Epithelial cell of prostate (primary cell): Measurements from ENCODE around the gene ANO7.

Source experiments
- DNase-seq: peaks from one replicate; pipeline ENCODE4 v3.0.0-alpha.2; 2011; ENCODE audit warnings: low read depth, low spot score
- H3K27ac ChIP-seq: fragments of 450-650 bp; 2 replicates; pipeline ENCODE4 v1.5.1; 2017; ENCODE audit warnings: mild to moderate bottlenecking

ANO7 gene

DNA sequence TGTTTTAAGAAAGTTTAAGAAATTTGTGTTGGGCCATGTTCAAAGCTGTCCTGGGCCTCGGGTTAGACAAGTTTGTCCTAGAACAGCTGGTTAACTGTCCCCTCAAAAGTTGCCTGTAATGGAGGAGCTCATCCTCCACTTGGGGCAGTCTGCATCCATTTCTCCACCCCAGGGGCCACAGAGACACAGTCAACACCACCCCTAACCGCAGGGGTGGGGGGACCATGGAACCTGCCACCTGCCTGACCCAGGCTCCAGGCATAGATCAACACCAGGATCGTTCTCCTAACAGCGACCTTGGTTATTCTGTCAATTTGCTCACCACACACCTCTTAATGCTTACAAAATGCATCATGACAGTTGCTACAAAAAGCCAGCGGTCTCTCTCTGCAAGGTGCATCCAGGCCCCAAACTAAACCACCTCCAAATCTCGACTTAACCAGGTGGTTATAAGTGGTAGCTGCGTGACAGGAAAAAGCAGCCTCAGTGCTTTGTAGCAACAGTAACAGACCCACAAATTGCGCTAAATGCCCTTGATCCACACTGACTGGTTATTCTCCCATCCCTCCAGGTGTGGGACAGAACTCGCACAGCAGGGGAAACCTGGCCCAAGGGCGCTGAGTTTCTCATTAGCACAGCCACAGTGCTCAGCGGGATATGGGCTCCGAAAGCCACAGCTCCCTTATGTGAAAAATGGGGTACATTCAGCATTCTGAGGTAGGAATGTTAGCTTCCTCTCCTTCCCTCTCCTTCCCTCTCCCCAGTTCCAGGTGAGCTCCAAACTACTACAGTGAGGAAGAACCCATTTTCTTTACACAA is 79.0 kb downstream of the ANO7 start:
- no peak overlapping the region for H3K27ac ChIP-seq
- DNase-seq, result no peak

DNA sequence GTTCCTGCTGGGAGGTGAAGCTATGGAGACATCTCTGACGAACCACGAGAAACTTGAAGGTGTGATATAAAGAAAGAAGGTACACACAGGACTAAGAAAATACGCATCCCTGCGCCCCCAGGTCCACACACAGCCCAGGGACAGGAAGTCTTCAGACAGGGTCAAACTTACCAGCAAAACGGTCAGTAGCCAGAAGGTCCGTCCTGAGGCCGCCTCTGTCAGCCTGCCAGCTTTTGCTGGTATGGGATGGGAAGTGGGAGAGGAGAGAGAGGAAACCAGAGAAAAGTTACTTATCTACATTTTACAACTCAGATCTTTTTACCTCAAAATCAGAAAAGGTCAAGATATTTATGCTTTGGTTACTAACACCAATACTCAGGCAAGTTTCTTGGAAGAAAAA is 79.8 kb downstream of the ANO7 start:
- H3K27ac ChIP-seq, result no peak overlapping the region
- DNase-seq, result no peak

DNA sequence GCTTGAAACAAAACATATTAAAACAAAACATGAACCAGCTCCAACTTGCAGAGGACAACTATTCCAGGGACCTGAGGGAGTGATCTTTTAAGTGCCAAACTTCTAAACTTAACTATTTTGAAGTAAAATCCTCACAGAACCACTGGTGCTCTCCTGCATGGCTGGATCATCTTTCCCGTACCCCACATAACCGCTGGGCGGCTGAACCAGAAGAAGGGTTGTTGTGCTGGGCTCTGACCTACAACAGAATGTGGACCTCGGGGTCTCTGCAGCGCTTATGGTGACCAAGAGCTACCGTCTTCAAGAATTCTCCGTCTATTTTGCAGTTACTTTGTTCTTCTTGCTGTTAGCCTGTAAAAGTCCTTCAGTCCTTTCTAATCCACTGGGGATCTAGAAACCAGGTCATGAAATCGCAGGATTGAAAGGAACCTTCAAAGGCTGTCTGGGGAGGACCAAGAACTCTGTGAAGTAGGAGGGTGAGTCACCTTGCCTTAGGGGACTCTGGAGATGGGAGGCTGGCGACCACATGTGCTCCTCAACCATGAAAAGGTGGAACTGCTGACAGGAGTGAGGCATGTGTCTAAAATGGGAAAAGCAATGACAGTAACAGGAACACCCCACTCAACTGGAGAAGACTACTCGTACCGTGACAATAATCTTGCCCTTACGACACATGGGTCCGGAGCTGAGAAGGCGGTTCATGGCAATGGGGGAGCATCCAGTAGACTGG is 80.4 kb downstream of the ANO7 start:
- no peak overlapping the region for H3K27ac ChIP-seq
- DNase-seq, result peak; percentile 16

DNA sequence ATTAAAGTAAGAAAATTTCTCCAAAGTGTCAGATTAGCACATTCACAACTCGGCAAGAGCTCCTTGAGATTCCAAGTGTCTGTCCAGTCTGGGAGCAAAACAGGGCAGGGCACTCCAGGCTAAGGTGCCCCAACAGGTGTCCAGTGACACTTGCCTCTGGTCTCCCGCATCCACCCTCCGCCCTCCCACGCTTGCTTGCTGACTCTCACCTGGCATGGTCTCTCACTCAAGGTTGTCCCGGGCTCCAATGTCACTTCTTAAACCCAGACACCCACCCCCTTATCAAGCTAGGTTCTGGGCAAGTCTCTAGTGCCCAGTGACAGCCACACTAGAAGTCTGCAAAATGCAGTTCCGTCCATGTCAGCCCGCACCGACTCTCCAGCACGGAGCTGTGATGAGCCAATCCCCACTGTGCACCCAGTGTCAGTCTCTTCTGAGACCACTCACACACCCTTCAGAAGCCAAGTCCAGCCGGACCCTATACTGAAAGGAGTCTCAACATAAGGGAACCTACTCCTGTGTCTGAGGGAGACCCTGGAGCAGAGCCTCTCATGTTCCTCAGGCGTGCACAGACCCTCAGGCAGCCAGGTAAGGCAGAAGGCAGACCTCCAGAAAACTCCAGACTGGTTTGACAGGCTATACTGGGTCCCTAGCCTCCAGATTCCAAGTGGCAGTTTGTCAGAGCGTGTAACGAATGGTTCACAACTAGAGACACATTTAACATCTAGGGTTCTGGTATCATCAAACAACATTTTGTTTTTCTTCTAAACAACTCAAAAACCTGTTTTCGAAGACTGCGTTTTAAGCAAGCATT is 81.4 kb downstream of the ANO7 start:
- DNase-seq, result no peak
- no peak overlapping the region for H3K27ac ChIP-seq

DNA sequence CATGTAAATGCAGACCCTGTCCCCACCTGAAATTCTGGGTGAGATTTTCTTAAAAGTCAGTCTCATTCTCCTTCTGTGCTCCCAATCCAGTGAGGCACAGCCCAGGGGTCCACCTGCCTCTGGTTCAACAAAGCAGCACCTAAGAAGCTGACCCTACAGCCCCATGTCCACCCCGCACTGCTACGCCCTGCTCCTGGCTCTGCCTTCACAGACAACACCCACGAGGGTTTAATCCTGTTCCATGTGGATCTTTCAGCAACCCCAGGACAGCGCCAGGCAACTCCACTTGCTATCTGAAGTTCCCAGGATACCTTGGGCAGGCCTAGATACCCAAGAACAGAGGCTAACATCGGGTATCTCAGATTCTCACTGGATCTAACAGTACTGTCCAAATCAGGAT is 82.1 kb downstream of the ANO7 start:
- no peak overlapping the region for H3K27ac ChIP-seq
- DNase-seq, result no peak

DNA sequence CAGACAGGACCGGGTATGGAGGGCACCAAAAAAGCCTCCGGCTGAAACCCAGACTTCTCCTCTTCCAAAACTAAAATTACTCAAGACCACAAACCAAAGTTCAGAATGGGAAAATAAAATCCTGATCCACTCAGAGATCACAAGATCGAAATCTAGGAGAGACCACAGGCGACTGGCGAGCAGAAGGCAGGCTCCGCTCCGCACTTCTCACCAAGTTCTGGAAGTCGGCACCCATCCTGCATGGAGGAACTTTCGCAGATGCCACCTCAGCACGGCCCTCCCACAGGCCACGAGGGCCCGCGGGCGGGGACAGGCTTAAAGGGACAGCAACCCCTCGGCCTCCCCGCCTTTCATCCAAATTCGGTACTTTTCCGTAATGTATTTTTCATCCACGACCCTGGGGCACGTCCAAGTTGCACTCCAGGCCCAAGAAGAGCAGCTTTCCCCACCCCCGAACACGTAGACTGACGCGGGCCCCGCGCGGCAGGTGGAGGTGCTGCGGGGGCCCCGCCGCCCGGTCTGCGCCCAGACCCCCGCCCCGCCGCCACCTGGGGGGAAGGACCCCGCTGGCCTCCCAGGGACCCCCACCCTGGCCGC is 83.3 kb downstream of the ANO7 start:
- peak; percentile 8 for DNase-seq
- peak overlapping the region; percentile 66 for H3K27ac ChIP-seq

DNA sequence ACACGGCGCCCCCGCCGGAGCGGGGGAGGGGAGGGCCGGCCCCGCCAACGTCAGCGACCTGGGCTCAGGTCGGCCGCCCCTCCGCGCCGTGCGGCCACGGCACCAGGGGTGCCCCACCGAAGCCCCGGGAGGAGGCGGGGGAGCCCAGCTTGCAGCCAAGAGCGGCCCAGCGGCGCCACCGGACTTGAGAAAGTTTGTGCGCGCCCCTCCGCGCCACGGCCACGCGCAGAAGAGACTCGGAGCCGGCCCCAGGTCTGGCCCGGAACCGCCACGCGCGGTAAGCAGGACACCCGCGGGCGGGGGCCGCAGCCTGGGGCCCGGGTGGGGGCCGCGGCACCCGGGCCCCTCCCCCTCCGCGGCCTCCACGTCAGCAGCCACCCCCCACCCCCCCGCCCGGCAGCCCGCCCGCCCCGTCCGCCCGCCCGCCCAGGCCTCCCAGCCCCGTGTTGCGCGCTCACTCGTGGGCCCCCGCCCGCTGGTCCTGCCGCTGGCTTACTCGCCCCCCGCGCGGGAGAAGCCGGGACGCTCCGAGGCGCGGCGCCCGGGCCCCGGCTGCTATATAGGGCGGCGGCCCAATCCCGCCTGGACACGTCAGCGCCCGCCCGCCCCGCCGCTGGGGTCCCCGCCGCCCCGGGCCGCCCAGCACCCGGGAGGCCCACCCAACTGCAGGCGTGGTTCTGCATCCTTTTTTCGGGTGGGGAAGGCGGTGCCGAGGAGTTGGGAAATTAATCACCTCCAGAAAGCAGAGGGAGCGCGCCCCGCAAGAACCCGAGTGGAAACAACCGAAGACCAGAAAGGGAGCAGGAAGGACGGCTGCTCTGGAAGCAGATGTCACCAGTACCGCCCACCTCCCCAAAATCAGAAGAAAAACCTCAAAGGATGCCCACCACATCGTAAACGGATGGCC is 84.1 kb downstream of the ANO7 start:
- no peak for DNase-seq
- H3K27ac ChIP-seq, result peak overlapping the region; percentile 66

DNA sequence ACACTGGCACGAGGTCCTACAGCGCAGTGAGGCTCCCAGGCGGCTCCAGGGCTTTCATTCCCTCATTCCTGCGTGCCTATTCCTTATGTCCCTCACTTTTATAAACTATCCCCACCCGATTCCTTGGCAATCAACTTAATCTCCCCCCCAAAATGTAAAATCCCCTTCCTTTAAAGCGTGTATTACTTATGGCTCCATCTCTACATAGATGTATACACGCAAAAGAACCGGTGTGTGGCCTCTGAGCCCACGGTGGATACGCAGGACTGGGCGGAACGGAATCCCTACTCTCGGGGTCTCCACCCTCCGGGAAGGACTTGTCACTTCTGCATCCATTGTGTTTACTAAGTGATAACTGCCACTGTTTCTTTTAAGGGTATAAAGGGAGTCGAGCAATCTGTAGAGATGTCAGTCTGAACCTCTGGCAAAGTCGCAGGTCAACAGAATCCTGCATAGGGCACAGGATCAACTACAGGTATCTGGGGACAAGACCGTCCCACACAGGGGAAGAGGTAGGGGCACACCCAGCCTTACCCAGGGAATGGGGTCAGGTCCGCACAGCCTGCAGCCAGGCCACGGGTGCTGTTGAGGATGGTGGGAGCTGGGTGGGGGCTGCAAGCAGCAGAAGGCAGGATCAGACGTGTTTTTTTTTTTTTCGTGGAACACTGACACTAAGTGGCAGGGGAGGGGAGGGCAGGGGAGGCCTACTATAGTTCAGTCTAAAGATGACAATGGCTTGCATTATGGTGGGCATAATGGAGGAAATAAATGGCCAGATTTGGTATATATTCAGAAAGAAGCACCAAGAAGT is 84.9 kb downstream of the ANO7 start:
- H3K27ac ChIP-seq, result peak overlapping the region; percentile 66
- no peak for DNase-seq

DNA sequence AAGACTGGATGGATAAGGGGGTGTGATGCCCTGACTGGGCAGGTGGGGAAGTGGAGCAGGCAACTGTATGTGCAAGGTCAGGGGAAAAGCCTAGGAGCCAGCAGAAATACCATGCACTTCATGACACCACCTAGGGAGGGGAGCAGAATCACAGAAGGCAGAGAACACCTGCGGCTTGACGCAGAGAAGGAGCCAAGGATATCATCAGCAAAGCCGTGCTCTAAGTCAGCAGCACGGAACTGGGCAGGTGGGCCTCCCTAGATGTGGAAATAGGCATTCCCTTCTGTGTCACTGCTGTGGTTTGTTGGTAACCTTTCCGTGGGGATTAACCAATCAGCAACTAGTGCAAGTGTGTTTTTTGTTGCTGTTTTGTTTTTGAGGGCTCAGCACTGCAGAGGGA is 85.7 kb downstream of the ANO7 start:
- H3K27ac ChIP-seq, result peak overlapping the region; percentile 66
- DNase-seq, result no peak
